HepG2 (cell line): ENCODE measurements around the gene MAPK8IP3. TPM values are rescaled to one million over a fixed set of nuclear protein-coding genes. Genes with fewer than 3 reads are reported as not detected.

Source experiments
- BORCS8-MEF2B ChIP-seq: sonication (generic); formaldehyde crosslinking; IDR thresholded peaks from 2 replicates; pipeline ENCODE4 v1.8.0; 2022; ENCODE audit warnings: mild to moderate bottlenecking, missing genetic modification reagents
- FOXA1 ChIP-seq, 2 experiments: fragments of 450-650 bp in 1 of 2; sonication (generic) in 1 of 2; formaldehyde crosslinking in 1 of 2; IDR thresholded peaks; 2 replicates each; pipeline versions ENCODE4 v1.4.0 to v1.6.1; 2016 to 2020; ENCODE audit warnings: missing genetic modification reagents in 1 of 2
- FOXK1 ChIP-seq: sonication (generic); formaldehyde crosslinking; IDR thresholded peaks from 2 replicates; pipeline ENCODE4 v1.4.0; 2020; ENCODE audit warnings: low read depth, missing genetic modification reagents, borderline replicate concordance
- HMGXB4 ChIP-seq, 2 experiments: sonication (generic) in 1 of 2; formaldehyde crosslinking in 1 of 2; IDR thresholded peaks; 2 replicates each; pipeline versions ENCODE4 v1.4.0 to v1.6.1; 2018 to 2020; ENCODE audit warnings: missing genetic modification reagents in 2 of 2, borderline replicate concordance in 1 of 2, low read depth in 1 of 2, mild to moderate bottlenecking in 1 of 2, missing biosample characterization in 1 of 2
- HOXA3 ChIP-seq: sonication (generic); formaldehyde crosslinking; IDR thresholded peaks from 2 replicates; pipeline ENCODE4 v1.5.0; 2020; ENCODE audit warnings: missing genetic modification reagents
- MNT ChIP-seq: fragments of 450-650 bp; IDR thresholded peaks from 2 replicates; pipeline ENCODE4 v1.6.1; 2016
- PLSCR1 ChIP-seq: sonication (generic); formaldehyde crosslinking; IDR thresholded peaks from 2 replicates; pipeline ENCODE4 v1.5.0; 2020; ENCODE audit warnings: missing genetic modification reagents, mild to moderate bottlenecking, borderline replicate concordance
- RELA ChIP-seq: sonication (generic); formaldehyde crosslinking; IDR thresholded peaks from 2 replicates; pipeline ENCODE4 v1.4.0; 2020; ENCODE audit warnings: missing genetic modification reagents
- SP1 ChIP-seq, 2 experiments: fragments of 450-650 bp in 1 of 2; sonication (generic) in 1 of 2; formaldehyde crosslinking in 1 of 2; IDR thresholded peaks; 2 replicates each; pipeline versions ENCODE4 v1.4.0 to v1.6.1; 2016 to 2020; ENCODE audit warnings: missing genetic modification reagents in 1 of 2
- TARDBP ChIP-seq: sonication (generic); formaldehyde crosslinking; IDR thresholded peaks from 2 replicates; pipeline ENCODE4 v1.8.0; 2022; ENCODE audit warnings: mild to moderate bottlenecking, missing genetic modification reagents
- UBTF ChIP-seq: sonication (generic); formaldehyde crosslinking; IDR thresholded peaks from 2 replicates; pipeline ENCODE4 v1.4.0; 2020; ENCODE audit warnings: mild to moderate bottlenecking, missing genetic modification reagents
- YY1 ChIP-seq: IDR thresholded peaks from 2 replicates; pipeline ENCODE4 v1.6.1; 2011; ENCODE audit warnings: low read length, low read depth, moderate library complexity, mild to moderate bottlenecking; ENCODE audit not compliant: insufficient read depth, insufficient replicate concordance
- ZBTB2 ChIP-seq: sonication (generic); formaldehyde crosslinking; IDR thresholded peaks from 2 replicates; pipeline ENCODE4 v1.8.0; 2022; ENCODE audit warnings: low read depth, missing genetic modification reagents
- ZFX ChIP-seq: sonication (generic); formaldehyde crosslinking; IDR thresholded peaks from 2 replicates; pipeline ENCODE4 v1.4.0; 2020; ENCODE audit warnings: mild to moderate bottlenecking, low read depth, missing genetic modification reagents, moderate library complexity
- ZNF143 ChIP-seq: sonication (generic); formaldehyde crosslinking; IDR thresholded peaks from 2 replicates; pipeline ENCODE4 v1.4.0; 2020; ENCODE audit warnings: missing genetic modification reagents
- ZNF275 ChIP-seq: sonication (generic); formaldehyde crosslinking; IDR thresholded peaks from 2 replicates; pipeline ENCODE4 v1.8.0; 2022; ENCODE audit warnings: missing genetic modification reagents, mild to moderate bottlenecking, inconsistent platforms, borderline replicate concordance
- ZNF879 ChIP-seq: sonication (generic); formaldehyde crosslinking; IDR thresholded peaks from 2 replicates; pipeline ENCODE4 v1.8.1; 2023; ENCODE audit warnings: missing genetic modification reagents
- ZZZ3 ChIP-seq: sonication (generic); formaldehyde crosslinking; IDR thresholded peaks from 2 replicates; pipeline ENCODE4 v1.4.0; 2020; ENCODE audit warnings: missing genetic modification reagents, mild to moderate bottlenecking, borderline replicate concordance
- polyA plus RNA-seq, 8 experiments: library from polyadenylated mRNA; depleted of rRNA in 3 of 8; stranded (reverse) in 7 of 8; unstranded in 1 of 8; fragments of >200 nt; fragmentation: Illumina TruSeq in 4 of 8; extraction: Trizol in 4 of 8; gene quantifications; 2 replicates each; pipeline versions ENCODE4 v1.2.1 to v1.2.3, GENCODE V29; 2011 to 2016; ENCODE audit warnings: low read depth in 4 of 8, missing spikeins in 1 of 8, mixed read lengths in 1 of 8; ENCODE audit not compliant: insufficient read depth in 1 of 8
- total RNA-seq, 5 experiments: library from RNA; depleted of rRNA; stranded (reverse); fragments of >200 nt; fragmentation: Illumina TruSeq; extraction: Trizol; gene quantifications; 2 replicates each; pipeline ENCODE4 v1.2.3, GENCODE V29; 2016; ENCODE audit warnings: low read depth in 1 of 5

MAPK8IP3 gene
- total and polyA plus RNA-seq, 2 of the 13 experiments (the other 11 are each of a cell fraction or from before 2014, with no cell fraction given), result 25.1 to 41.7 TPM

- TF ChIP-seq UBTF (peak; percentile 98), TARDBP (CRISPR knock-in tag) (peak; percentile 84), PLSCR1 (CRISPR knock-in tag) (0 out of 2 replicates have a peak, but pooled peaks have one; percentile 45), FOXA1 (IDR thresholded peaks at IDR 0.05) (no peak), FOXA1 (CRISPR knock-in tag; IDR thresholded peaks at IDR 0.05) (peak; percentile 32), ZNF275 (CRISPR knock-in tag) (peak; percentile 64), MNT (no peak; the same call in 1 of the 2 replicates), ZBTB2 (CRISPR knock-in tag) (peak; percentile 90), ZNF143 (CRISPR knock-in tag) (peak; percentile 51; the same call in 1 of the 2 replicates), FOXK1 (peak; percentile 84; the same call in 1 of the 2 replicates), BORCS8-MEF2B (CRISPR knock-in tag) (peak; percentile 87), ZNF879 (CRISPR knock-in tag) (peak; percentile 81), YY1 (peak; percentile 95), HMGXB4 (CRISPR knock-in tag; IDR thresholded peaks at IDR 0.05; ENCODE audit: borderline replicate concordance in 1 of 2, low read depth in 1 of 2) (peak; percentile 94 to 98), ZZZ3 (peak; percentile 90; the same call in 1 of the 2 replicates), HOXA3 (peak; percentile 96), RELA (CRISPR knock-in tag) (peak; percentile 62; the same call in 1 of the 2 replicates), SP1 (IDR thresholded peaks at IDR 0.05) (no peak), SP1 (CRISPR knock-in tag; IDR thresholded peaks at IDR 0.05) (peak; percentile 80), ZFX (CRISPR knock-in tag) (peak; percentile 95)
Measured at GRCh38 chr16:1772908-1773702, 67.1 kb downstream of the MAPK8IP3 start, which contains the start of gene MRPS34 (continued).
